Uterus (tissue), 2 donors: ENCODE results near the gene SIRT6.

ENCODE experiments used
- CTCF ChIP-seq, 4 experiments: fragments of 200-600 bp in 2 of 4; fragments of 450-650 bp in 2 of 4; sonication (generic) in 2 of 4; IDR thresholded peaks; one replicate each; pipeline ENCODE4 v1.5.1; 2016 to 2019; ENCODE audit warnings: antibody characterized with exemption in 4 of 4, mild to moderate bottlenecking in 2 of 4, moderate library complexity in 1 of 4
- POLR2A ChIP-seq, 2 donors: fragments of 450-650 bp; IDR thresholded peaks; one replicate each; pipeline ENCODE4 v1.6.1; 2016; ENCODE audit warnings: antibody characterized with exemption in 2 of 2, mild to moderate bottlenecking in 1 of 2, moderate library complexity in 1 of 2

- TF ChIP-seq POLR2A (IDR thresholded peaks at IDR 0.05) (no peak), CTCF (IDR thresholded peaks at IDR 0.05) (no peak)
Observed at GRCh38 chr19:4177146-4177545, 5.2 kb downstream of the SIRT6 start.
